GM12873 (cell line): ENCODE results near the gene TNFAIP8.

ENCODE experiments used
- TF ChIP-seq, protein P1 (sequence below): IDR thresholded peaks from 2 replicates; pipeline ENCODE4 v1.5.1; 2012; ENCODE audit warnings: low read depth, mild to moderate bottlenecking, moderate library complexity, low read length, control low read depth; ENCODE audit not compliant: insufficient read depth; ENCODE audit errors: missing control alignments

TNFAIP8 gene

DNA sequence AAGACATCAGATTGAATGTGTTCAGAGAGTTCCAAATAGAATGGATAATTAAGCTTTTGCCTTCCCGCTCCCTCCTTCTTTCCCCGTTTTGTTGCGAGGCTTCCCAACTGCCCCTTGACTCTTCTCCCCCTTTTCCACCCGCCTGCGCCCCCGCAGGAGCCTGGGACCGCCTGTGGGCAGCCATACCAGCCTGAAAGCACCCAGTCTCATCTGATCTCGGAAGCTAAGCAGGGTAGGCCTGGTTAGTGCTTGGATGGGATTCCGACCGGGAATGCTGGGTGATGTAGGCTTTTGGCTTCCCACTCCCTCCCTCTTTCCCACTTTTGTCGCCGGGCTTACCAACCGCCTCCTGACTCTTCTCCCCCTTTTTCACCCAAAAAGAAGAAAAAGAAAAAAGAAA is 89.7 kb downstream of the TNFAIP8 start:
- TF ChIP-seq, protein P1, sequence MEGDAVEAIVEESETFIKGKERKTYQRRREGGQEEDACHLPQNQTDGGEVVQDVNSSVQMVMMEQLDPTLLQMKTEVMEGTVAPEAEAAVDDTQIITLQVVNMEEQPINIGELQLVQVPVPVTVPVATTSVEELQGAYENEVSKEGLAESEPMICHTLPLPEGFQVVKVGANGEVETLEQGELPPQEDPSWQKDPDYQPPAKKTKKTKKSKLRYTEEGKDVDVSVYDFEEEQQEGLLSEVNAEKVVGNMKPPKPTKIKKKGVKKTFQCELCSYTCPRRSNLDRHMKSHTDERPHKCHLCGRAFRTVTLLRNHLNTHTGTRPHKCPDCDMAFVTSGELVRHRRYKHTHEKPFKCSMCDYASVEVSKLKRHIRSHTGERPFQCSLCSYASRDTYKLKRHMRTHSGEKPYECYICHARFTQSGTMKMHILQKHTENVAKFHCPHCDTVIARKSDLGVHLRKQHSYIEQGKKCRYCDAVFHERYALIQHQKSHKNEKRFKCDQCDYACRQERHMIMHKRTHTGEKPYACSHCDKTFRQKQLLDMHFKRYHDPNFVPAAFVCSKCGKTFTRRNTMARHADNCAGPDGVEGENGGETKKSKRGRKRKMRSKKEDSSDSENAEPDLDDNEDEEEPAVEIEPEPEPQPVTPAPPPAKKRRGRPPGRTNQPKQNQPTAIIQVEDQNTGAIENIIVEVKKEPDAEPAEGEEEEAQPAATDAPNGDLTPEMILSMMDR = no peak
